OCI-LY3 (cell line): ENCODE results near the gene NPEPL1.

Source experiments
- H2AFZ ChIP-seq: fragments of 200-600, 300-600 bp; shearing (Covaris generic); 2 replicates; pipeline ENCODE4 v1.6.0; 2014; ENCODE audit warnings: antibody characterized with exemption, low read depth, low read length
- H3K27ac ChIP-seq: fragments of 200-600, 300-600 bp; sonication (generic); 2 replicates; pipeline ENCODE4 v1.5.1; 2014; ENCODE audit warnings: mild to moderate bottlenecking, low read length, moderate library complexity, mixed read lengths
- H3K27me3 ChIP-seq: fragments of 200-600, 300-600 bp; sonication (generic); 2 replicates; pipeline ENCODE4 v1.6.1; 2014; ENCODE audit warnings: low read depth, low read length, mixed read lengths
- H3K36me3 ChIP-seq: fragments of 200-600, 300-600 bp; sonication (generic); replicated peaks from 2 replicates; pipeline ENCODE3; 2014; ENCODE audit warnings: low read depth, low read length, mixed read lengths
- H3K4me1 ChIP-seq: fragments of 300-600, 200-600 bp; sonication (generic); 2 replicates; pipeline ENCODE4 v1.6.1; 2014; ENCODE audit warnings: low read length, mixed read lengths
- H3K4me2 ChIP-seq: fragments of 200-600, 300-600 bp; sonication (generic); 2 replicates; pipeline ENCODE4 v1.6.1; 2014; ENCODE audit warnings: low read length, mixed read lengths
- H3K4me3 ChIP-seq: fragments of 300-600, 200-600 bp; sonication (generic); 2 replicates; pipeline ENCODE4 v1.5.1; 2014; ENCODE audit warnings: antibody characterized with exemption, mild to moderate bottlenecking, low read length, moderate library complexity
- H3K79me2 ChIP-seq: fragments of 300-600, 200-600 bp; shearing (Covaris generic); 2 replicates; pipeline ENCODE4 v1.6.1; 2014; ENCODE audit warnings: mild to moderate bottlenecking, low read length, mixed read lengths
- H3K9ac ChIP-seq: fragments of 300-600, 200-600 bp; shearing (Covaris generic); 2 replicates; pipeline ENCODE4 v1.6.0; 2014; ENCODE audit warnings: mild to moderate bottlenecking, low read length, moderate library complexity
- H3K9me3 ChIP-seq: fragments of 200-600, 300-600 bp; shearing (Covaris generic); 2 replicates; pipeline ENCODE4 v1.6.1; 2014; ENCODE audit warnings: low read length, mixed read lengths; ENCODE audit not compliant: insufficient read depth
- H4K20me1 ChIP-seq: fragments of 200-600, 300-600 bp; sonication (generic); 2 replicates; pipeline ENCODE4 v1.6.1; 2016; ENCODE audit warnings: low read length, mixed read lengths; ENCODE audit not compliant: insufficient read depth
- CTCF ChIP-seq: fragments of 200-600, 300-600 bp; sonication (generic); IDR thresholded peaks from 2 replicates; pipeline ENCODE4 v1.5.1; 2014; ENCODE audit warnings: antibody characterized with exemption, low read length, low read depth
- EZH2phosphoT487 ChIP-seq: fragments of 200-600 bp; shearing (Covaris generic); IDR thresholded peaks from 2 replicates; pipeline ENCODE4 v1.6.1; 2018; ENCODE audit warnings: antibody characterized with exemption, mixed run types, low read depth

The NPEPL1 gene

DNA sequence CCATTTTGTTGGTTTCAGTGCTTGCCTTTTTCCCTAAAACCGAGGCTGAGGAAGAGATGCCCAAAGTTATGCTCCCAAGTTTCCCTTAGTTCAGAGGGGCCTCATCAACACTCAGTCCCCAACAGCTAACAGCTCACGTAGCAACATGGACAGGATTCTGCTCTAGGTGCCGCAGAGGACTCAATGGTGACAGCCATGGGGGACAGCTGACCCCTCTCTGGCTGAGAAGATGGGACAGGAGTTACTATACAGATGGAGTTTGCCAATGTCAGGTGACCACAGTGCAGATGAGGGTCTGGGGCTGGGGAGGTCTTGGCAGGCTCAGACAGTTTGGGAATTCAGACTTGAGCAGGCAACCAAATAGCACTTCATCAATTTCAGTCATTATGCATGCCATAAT is 67.3 kb downstream of the NPEPL1 start:
- TF ChIP-seq EZH2phosphoT487 (no peak), CTCF (no peak)
- H3K27me3 ChIP-seq = peaks cover 67% of the 10 kb centered on the region

DNA sequence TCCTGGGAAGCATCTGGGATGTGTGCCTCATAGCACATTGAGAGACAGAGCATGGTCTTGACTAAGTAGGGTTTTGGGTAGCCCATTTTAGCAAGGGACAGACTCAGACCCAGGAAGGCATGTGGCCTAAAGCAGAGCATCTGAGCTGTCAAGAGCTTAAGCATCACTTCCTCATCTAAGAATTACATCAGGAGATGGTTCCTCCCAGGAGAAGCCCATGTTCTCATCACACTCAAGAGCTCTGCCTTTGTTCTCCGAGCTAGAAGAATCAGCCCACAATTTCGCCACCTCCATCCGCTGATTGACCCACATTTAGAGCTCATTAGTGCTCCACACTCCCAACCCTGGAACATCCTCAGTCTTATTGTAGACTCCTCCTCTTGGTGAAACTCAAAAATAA is 68.3 kb downstream of the NPEPL1 start:
- H3K79me2 ChIP-seq = no peaks in the 10 kb centered on the region
- no peak overlapping the region for H2AFZ ChIP-seq

More for the DNA sequence above, 67.3 kb downstream of the NPEPL1 start:
- Histone ChIP-seq H3K4me3 (no peak overlapping the region), H3K4me2 (no peak overlapping the region), H3K36me3 (no peaks in the 10 kb centered on the region), H4K20me1 (no peaks in the 10 kb centered on the region), H3K4me1 (no peaks in the 10 kb centered on the region), H3K79me2 (no peaks in the 10 kb centered on the region), H3K27ac (no peak overlapping the region), H2AFZ (no peak overlapping the region), H3K9me3 (no peaks in the 10 kb centered on the region), H3K9ac (no peak overlapping the region)

DNA sequence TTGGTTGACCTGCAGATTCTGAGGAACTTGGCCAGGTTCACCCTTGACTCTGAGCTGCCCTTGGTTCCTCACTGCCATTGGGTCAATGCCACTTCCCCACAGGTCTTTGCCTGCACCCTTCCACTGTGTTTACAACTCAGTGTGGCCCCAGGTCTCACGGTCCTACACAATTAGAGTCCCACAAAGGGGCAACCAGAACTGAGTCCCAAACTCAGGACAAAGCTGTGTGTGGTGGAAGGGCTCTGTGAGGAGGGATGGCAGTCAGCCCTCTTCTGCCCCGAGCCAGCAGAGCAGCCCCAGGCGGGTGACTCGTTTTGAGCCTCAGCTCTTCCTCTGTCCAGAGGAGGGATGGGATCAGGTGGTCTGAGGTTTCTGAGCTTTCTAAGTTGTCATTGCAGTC is 69.5 kb downstream of the NPEPL1 start:
- Histone ChIP-seq H3K27ac (no peak overlapping the region), H3K4me3 (no peak overlapping the region), H3K27me3 (peaks cover 77% of the 10 kb centered on the region), H3K4me1 (no peaks in the 10 kb centered on the region), H2AFZ (no peak overlapping the region), H3K9ac (no peak overlapping the region), H3K4me2 (no peak overlapping the region), H4K20me1 (no peaks in the 10 kb centered on the region), H3K9me3 (no peaks in the 10 kb centered on the region), H3K36me3 (no peaks in the 10 kb centered on the region), H3K79me2 (no peaks in the 10 kb centered on the region)
- TF ChIP-seq CTCF (no peak), EZH2phosphoT487 (no peak)

More for the DNA sequence above, 68.3 kb downstream of the NPEPL1 start:
- H3K36me3 ChIP-seq = no peaks in the 10 kb centered on the region
- no peak overlapping the region for H3K27ac ChIP-seq
- H3K9me3 ChIP-seq = no peaks in the 10 kb centered on the region
- peaks cover 75% of the 10 kb centered on the region for H3K27me3 ChIP-seq
- no peak overlapping the region for H3K4me2 ChIP-seq
- TF ChIP-seq EZH2phosphoT487 (no peak), CTCF (no peak)
- no peak overlapping the region for H3K9ac ChIP-seq
- no peaks in the 10 kb centered on the region for H4K20me1 ChIP-seq
- no peaks in the 10 kb centered on the region for H3K4me1 ChIP-seq
- no peak overlapping the region for H3K4me3 ChIP-seq

DNA sequence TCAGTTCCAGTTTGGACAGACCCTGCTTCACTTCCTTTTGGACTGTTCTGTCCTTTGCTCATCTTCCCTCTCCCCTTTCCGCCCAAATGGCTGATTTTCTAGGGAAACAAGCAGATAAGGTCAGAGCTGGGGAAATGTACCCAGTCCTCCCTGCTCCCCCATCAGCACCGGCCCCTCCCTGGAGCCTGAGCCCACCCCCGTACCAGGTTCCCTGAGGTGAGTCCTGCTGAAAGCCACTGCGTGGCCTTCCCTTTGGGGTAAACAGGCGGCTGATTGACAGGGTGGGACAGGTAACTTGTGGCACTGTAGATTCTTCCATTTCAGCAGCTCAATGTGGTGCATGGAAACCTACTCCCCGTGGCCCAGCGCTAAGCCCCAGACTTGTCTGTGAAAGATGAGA is 70.5 kb downstream of the NPEPL1 start:
- Histone ChIP-seq H3K79me2 (no peaks in the 10 kb centered on the region), H3K9me3 (no peaks in the 10 kb centered on the region), H3K27ac (no peak overlapping the region), H3K36me3 (no peaks in the 10 kb centered on the region), H3K4me3 (no peak overlapping the region), H2AFZ (no peak overlapping the region), H3K9ac (no peak overlapping the region), H3K4me1 (no peaks in the 10 kb centered on the region), H3K4me2 (no peak overlapping the region), H4K20me1 (no peaks in the 10 kb centered on the region), H3K27me3 (peaks cover 81% of the 10 kb centered on the region)
- TF ChIP-seq EZH2phosphoT487 (no peak), CTCF (no peak)
